ENCODE results near the gene RALGPS1. TPM values are rescaled to one million over a fixed set of nuclear protein-coding genes. Genes with fewer than 3 reads are reported as not detected.

The RALGPS1 gene
- total RNA-seq, 2 experiments from 2014 or later: 14.1 to 14.4 TPM

GRCh38 chr9:127188396-127188795 lies 273.8 kb downstream of the RALGPS1 start:
- Histone ChIP-seq H3K9me2 (ENCODE audit: insufficient read depth, low read length) (no peaks in the 10 kb centered on the region), H3K4me1 (ENCODE audit: insufficient read depth, low read length, poor library complexity, severe bottlenecking) (no peaks in the 10 kb centered on the region), H3K27ac (ENCODE audit: low read depth, low read length, poor library complexity, severe bottlenecking) (no peak overlapping the region), H3K36me3 (ENCODE audit: insufficient read depth, low read length) (no peaks in the 10 kb centered on the region), H3K79me2 (ENCODE audit: insufficient read depth, low read depth, low read length) (no peaks in the 10 kb centered on the region), H3K4me3 (ENCODE audit: low read depth, low read length, poor library complexity, severe bottlenecking) (no peak overlapping the region), H2AFZ (ENCODE audit: low read length) (no peak overlapping the region), H3K4me2 (ENCODE audit: low read length) (no peak overlapping the region), H3K9me3 (ENCODE audit: low read length) (no peaks in the 10 kb centered on the region), H4K20me1 (ENCODE audit: insufficient read depth, low read length) (no peaks in the 10 kb centered on the region)
- no TSS peak for BruUV-seq (replicated peaks)
- ChIA-PET POLR2A (no interaction called here), CTCF (ENCODE audit: unreplicated experiment) (no interaction called here)
- DNase-seq (ENCODE audit: low spot score): no peak
- TF ChIP-seq, protein P1, sequence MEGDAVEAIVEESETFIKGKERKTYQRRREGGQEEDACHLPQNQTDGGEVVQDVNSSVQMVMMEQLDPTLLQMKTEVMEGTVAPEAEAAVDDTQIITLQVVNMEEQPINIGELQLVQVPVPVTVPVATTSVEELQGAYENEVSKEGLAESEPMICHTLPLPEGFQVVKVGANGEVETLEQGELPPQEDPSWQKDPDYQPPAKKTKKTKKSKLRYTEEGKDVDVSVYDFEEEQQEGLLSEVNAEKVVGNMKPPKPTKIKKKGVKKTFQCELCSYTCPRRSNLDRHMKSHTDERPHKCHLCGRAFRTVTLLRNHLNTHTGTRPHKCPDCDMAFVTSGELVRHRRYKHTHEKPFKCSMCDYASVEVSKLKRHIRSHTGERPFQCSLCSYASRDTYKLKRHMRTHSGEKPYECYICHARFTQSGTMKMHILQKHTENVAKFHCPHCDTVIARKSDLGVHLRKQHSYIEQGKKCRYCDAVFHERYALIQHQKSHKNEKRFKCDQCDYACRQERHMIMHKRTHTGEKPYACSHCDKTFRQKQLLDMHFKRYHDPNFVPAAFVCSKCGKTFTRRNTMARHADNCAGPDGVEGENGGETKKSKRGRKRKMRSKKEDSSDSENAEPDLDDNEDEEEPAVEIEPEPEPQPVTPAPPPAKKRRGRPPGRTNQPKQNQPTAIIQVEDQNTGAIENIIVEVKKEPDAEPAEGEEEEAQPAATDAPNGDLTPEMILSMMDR (conservative IDR thresholded peaks at IDR 0.05; ENCODE audit: low read length): no peak
- no peak for TF ChIP-seq EZH2phosphoT487 (IDR thresholded peaks at IDR 0.05; ENCODE audit: borderline replicate concordance, low read depth, low read length)
- intact Hi-C loops (cut with micrococcal nuclease; ENCODE audit: unreplicated experiment): no loop called here

DNA sequence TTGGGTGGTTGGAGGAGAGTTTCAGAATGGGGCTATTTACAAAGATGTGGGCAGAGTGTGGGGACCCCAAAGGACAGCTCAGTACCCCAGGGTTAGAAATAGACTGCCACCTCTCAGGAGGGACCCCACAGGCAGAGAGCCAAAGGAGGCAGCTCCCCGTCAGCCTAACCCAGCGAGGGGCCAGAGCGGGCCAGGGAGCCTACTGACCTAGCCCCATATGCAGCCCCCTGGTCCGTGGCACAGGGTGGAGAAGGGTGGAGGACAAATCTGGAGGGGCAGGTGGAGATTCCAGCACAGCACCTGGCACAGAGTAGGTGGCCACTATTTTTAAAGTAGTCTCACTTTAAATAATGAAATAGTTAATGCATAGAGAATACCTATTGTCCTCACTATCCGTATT lies 275.0 kb downstream of the RALGPS1 start:
- ChIA-PET CTCF (ENCODE audit: unreplicated experiment) (no interaction called here), POLR2A (no interaction called here)
- Histone ChIP-seq H3K9me2 (ENCODE audit: insufficient read depth, low read length) (no peaks in the 10 kb centered on the region), H2AFZ (ENCODE audit: low read length) (no peak overlapping the region), H3K4me3 (ENCODE audit: low read depth, low read length, poor library complexity, severe bottlenecking) (no peak overlapping the region), H3K4me2 (ENCODE audit: low read length) (no peak overlapping the region), H3K36me3 (ENCODE audit: insufficient read depth, low read length) (no peaks in the 10 kb centered on the region), H3K79me2 (ENCODE audit: insufficient read depth, low read depth, low read length) (no peaks in the 10 kb centered on the region), H3K4me1 (ENCODE audit: insufficient read depth, low read length, poor library complexity, severe bottlenecking) (no peaks in the 10 kb centered on the region), H4K20me1 (ENCODE audit: insufficient read depth, low read length) (no peaks in the 10 kb centered on the region), H3K9me3 (ENCODE audit: low read length) (no peaks in the 10 kb centered on the region), H3K27ac (ENCODE audit: low read depth, low read length, poor library complexity, severe bottlenecking) (no peak overlapping the region)
- DNase-seq (ENCODE audit: low spot score): no peak
- BruUV-seq (replicated peaks): no TSS peak
- TF ChIP-seq, protein P1 (conservative IDR thresholded peaks at IDR 0.05; ENCODE audit: low read length): no peak
- no peak for TF ChIP-seq EZH2phosphoT487 (IDR thresholded peaks at IDR 0.05; ENCODE audit: borderline replicate concordance, low read depth, low read length)
- intact Hi-C loops (cut with micrococcal nuclease; ENCODE audit: unreplicated experiment): loop anchor here (10.0 kb wide), 1 partner anchor 95 kb away; no protein-coding TSS in a partner anchor

GRCh38 chr9:127192744-127193143 lies 278.2 kb downstream of the RALGPS1 start:
- Histone ChIP-seq H3K9me2 (ENCODE audit: insufficient read depth, low read length) (no peaks in the 10 kb centered on the region), H3K9me3 (ENCODE audit: low read length) (no peaks in the 10 kb centered on the region), H3K79me2 (ENCODE audit: insufficient read depth, low read depth, low read length) (no peaks in the 10 kb centered on the region), H2AFZ (ENCODE audit: low read length) (no peak overlapping the region), H3K4me1 (ENCODE audit: insufficient read depth, low read length, poor library complexity, severe bottlenecking) (no peaks in the 10 kb centered on the region), H3K27ac (ENCODE audit: low read depth, low read length, poor library complexity, severe bottlenecking) (no peak overlapping the region), H3K4me3 (ENCODE audit: low read depth, low read length, poor library complexity, severe bottlenecking) (no peak overlapping the region), H3K4me2 (ENCODE audit: low read length) (no peak overlapping the region), H4K20me1 (ENCODE audit: insufficient read depth, low read length) (no peaks in the 10 kb centered on the region), H3K36me3 (ENCODE audit: insufficient read depth, low read length) (no peaks in the 10 kb centered on the region)
- intact Hi-C loops (cut with micrococcal nuclease; ENCODE audit: unreplicated experiment): loop anchor here (10.0 kb wide), 1 partner anchor 98 kb away; no protein-coding TSS in a partner anchor
- CTCF ChIA-PET (ENCODE audit: unreplicated experiment): no interaction called here
- BruUV-seq (replicated peaks): no TSS peak
- TF ChIP-seq EZH2phosphoT487 (IDR thresholded peaks at IDR 0.05; ENCODE audit: borderline replicate concordance, low read depth, low read length): no peak
- TF ChIP-seq, protein P1 (conservative IDR thresholded peaks at IDR 0.05; ENCODE audit: low read length): no peak
- DNase-seq (ENCODE audit: low spot score): no peak
- POLR2A ChIA-PET: interaction anchor here (0.6 kb wide), 1 partner anchor 188 kb away, joined by 3 read pairs; no protein-coding TSS in a partner anchor

Data from OCI-LY7 (cell line).